ENCODE data around the gene MBD3. TPM values are rescaled to one million over a fixed set of nuclear protein-coding genes. Genes with fewer than 3 reads are reported as not detected.

The MBD3 gene
- total RNA-seq, 1 donor from 2014 or later: 133 TPM

DNA sequence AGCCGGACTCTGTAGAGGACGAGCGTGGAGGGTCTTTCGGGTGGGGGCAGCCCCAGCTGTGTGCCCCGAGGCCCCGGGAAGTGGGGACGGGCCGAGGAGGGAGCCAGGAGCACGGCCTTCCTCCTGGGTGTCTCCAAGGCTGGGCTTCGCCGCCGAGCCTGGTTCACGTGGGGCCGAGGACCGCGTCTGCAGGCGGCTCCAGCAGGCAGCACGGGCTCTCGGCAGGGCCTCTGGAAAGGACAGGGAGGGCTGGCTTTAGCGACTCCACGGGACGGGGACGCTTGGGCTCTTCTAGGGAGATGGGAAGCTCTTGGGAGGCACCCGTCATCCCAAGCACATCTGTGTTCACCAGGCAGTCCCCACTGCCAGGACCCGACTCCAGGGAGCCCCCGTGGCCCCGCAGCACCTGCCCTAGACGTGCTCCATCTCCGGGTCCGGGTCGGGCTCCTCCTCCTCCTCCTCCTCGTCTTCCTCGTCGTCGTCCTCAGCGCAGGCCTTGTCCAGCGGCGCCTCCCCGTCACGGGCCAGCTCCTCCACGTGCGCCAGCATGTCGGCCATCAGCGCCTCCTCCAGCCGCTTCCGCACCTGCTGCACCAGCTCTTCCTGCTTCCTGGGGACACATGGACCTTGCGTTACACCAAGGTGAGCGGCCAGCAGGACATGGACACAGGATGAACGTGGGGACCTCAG lies 14.6 kb downstream of the MBD3 start:
- no peaks in the 10 kb centered on the region for H3K9me3 Mint-ChIP-seq (ENCODE audit: low read depth)
- no peak overlapping the region for H3K27ac Mint-ChIP-seq
- peaks cover 3% of the 10 kb centered on the region for H3K4me1 Mint-ChIP-seq (ENCODE audit: low read depth)
- no peak for DNase-seq (ENCODE audit: low spot score, unreplicated experiment)
- no peak overlapping the region for H3K4me3 Mint-ChIP-seq (ENCODE audit: low read depth)
- peaks cover 9% of the 10 kb centered on the region for H3K36me3 Mint-ChIP-seq (ENCODE audit: insufficient read depth)
- no peaks in the 10 kb centered on the region for H3K27me3 Mint-ChIP-seq
- no peak for TF ChIP-seq CTCF (IDR thresholded peaks at IDR 0.05; ENCODE audit: unreplicated experiment)

DNA sequence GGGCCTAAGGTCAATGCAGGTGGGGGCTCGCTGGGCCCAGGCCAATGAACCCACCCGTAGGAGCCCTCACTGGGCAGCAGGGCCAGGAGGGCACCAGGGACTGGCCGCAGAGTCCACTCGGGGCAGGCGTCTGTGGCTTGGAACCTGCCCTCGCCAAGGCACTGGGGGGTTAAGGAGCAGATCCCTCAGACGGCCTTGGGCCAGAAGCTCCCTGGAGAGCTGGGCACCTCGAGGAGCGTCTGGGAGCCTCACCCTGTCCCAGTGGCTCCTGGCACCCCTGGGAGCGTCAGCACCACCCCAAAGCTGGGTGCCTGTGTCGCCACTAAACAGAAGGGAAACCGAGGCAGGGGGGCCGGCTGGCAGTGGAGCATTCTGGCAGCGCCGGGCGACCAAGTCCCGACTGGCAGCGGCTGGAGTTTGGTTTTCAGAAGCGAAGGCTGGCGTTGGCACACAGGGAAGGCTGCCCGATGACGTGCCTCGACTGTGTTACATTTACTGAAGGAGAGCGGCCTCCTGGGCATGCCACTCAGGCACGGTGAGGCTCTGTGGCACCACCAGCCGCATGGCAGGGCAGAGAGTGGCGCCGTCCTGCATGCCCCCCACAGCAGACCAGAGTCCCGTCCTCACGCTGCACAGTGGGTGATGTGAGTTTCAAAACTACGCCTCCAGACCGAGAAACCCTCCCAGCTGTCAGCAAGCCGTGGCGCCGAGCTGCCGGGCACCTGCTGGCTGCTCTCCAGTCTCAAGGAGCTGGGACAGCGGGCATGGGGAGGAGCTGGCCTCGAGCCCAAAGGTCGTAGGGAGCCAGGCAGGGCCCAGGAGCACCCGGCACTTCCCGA lies 15.4 kb downstream of the MBD3 start:
- no peak for DNase-seq (ENCODE audit: low spot score, unreplicated experiment)
- no peak for TF ChIP-seq CTCF (IDR thresholded peaks at IDR 0.05; ENCODE audit: unreplicated experiment)
- Mint-ChIP-seq H3K27me3 (no peaks in the 10 kb centered on the region), H3K9me3 (ENCODE audit: low read depth) (no peaks in the 10 kb centered on the region), H3K36me3 (ENCODE audit: insufficient read depth) (peaks cover 9% of the 10 kb centered on the region), H3K4me3 (ENCODE audit: low read depth) (no peak overlapping the region), H3K4me1 (ENCODE audit: low read depth) (peaks cover 3% of the 10 kb centered on the region), H3K27ac (no peak overlapping the region)

DNA sequence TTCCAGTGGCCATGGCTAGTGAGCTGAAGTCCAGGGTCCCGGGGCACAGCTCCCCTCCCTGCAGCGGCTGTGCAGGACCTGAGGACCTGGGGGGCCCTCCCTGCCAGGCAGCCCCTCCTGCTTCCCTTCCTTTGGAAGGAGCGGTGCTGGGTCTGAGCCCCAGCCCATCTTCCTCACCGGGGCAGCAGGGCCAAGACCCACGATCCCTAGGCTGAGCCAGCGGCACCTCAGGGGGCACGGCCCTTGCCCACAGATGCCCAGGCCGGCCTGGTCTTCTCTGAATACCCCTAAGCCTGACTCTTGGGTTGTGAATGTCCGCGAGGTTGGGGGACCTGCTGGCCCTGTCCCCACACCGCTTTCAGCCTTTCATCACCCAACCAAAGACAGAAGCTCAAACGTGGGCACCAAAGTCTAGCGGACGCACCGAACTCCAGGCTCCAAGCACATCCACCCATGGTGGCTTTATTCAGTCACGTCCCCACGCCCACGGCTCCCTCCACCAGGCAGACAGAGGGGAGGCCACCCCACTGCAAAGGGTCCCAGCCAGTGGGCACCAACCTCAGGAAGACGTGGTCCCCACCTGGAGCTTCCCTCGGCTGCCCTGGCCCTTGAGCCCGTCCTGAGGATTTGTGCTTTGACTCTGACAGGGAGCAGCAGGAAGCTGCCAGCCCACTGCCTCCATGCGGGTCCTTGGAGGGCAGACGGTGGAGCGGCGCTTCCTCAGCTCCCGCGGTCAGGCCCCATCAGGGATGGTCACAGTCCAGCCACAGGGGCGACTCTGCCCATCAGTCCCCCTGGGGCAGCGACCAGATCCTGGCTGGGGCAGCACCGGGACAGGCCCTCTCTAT lies 16.2 kb downstream of the MBD3 start:
- TF ChIP-seq CTCF (IDR thresholded peaks at IDR 0.05; ENCODE audit: unreplicated experiment): no peak
- no peak overlapping the region for H3K27ac Mint-ChIP-seq
- no peak overlapping the region for H3K4me3 Mint-ChIP-seq (ENCODE audit: low read depth)
- H3K4me1 Mint-ChIP-seq (ENCODE audit: low read depth): peaks cover 3% of the 10 kb centered on the region
- no peak for DNase-seq (ENCODE audit: low spot score, unreplicated experiment)
- no peaks in the 10 kb centered on the region for H3K9me3 Mint-ChIP-seq (ENCODE audit: low read depth)
- H3K36me3 Mint-ChIP-seq (ENCODE audit: insufficient read depth): peaks cover 9% of the 10 kb centered on the region
- peaks cover under 1% of the 10 kb centered on the region for H3K27me3 Mint-ChIP-seq

- Mint-ChIP-seq H3K4me1 (ENCODE audit: low read depth) (peaks cover 3% of the 10 kb centered on the region), H3K4me3 (ENCODE audit: low read depth) (no peak overlapping the region)
- no peak for TF ChIP-seq CTCF (IDR thresholded peaks at IDR 0.05; ENCODE audit: unreplicated experiment)
These were observed 17.1 kb downstream of the MBD3 start for GRCh38 chr19:1575323-1576241.

More at GRCh38 chr19:1575323-1576241, 17.1 kb downstream of the MBD3 start:
- Mint-ChIP-seq H3K27ac (no peak overlapping the region), H3K9me3 (ENCODE audit: low read depth) (no peaks in the 10 kb centered on the region), H3K27me3 (peaks cover 3% of the 10 kb centered on the region), H3K36me3 (ENCODE audit: insufficient read depth) (peaks cover 9% of the 10 kb centered on the region)
- DNase-seq (ENCODE audit: low spot score, unreplicated experiment): no peak
